Measurements from ENCODE around the gene TSPAN2. TPM values are rescaled to one million over a fixed set of nuclear protein-coding genes. Genes with fewer than 3 reads are reported as not detected.

The TSPAN2 gene
- total and polyA plus RNA-seq, 10 donors = 0.59 to 14.7 (median 4.8) TPM

DNA sequence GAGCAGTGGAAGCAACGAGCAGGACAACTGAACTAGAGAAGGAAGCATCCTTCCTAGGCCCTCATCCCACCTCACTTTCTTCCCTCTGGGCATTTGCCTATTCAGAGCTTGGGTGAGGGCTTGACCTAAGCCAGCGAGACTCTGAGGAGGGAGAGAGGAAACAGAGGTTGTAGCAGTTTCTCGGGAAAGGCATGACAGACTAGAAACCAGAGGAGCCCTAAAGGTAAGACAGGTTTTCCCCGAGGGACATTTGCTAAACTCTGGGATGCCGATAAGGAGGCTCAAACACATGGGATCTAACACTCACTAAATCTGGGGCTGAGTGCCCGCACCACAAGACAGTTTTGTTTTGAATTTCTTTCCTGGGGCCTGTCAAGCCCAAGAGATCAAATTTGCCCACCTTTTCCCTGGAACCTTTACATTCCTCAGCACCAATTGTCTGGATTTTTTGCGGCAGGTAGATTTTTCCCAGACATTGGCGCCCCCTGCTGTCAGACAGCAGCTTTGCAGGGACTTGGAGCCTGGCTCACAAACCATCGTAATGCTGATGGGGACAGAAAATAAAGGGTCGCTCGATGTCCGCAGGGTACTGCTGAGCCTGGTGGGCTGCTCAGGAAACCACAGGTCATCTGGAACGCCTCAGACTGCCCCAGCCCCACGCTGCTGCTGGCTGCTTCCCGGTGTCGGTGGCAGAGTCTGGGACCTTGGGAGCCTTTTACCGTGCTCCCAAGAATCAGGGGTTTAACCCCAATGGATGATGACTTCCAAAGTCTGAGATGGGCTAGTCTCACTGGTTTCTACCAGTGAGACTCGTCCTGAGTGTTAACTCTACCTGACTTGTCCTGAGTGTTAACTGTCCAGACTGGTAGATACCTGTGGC lies 23.4 kb upstream of the TSPAN2 start:
- Histone ChIP-seq H3K36me3 (no peaks in the 10 kb centered on the region), H3K4me1 (peaks cover 0 to 17% (median 7%) of the 10 kb centered on the region in 6 donors), H3K27me3 (replicated peaks in 1 of 7) (no peaks in the 10 kb centered on the region), H3K9me3 (peaks cover 0 to 5% (median 0%) of the 10 kb centered on the region in 8 donors), H3K4me3 (no peak overlapping the region), H3K27ac (no peak overlapping the region)
- intact Hi-C loops (cut with DNase I; ENCODE audit: low total_unique reads) = loop anchor here (5.0 kb wide), 1 partner anchor 130 kb away; no protein-coding TSS in a partner anchor
- TF ChIP-seq CTCF (IDR thresholded peaks at IDR 0.05 in 8 of 11, conservative IDR thresholded peaks at IDR 0.05 in 3 of 11) (peak; percentile 77 to 97 (median 91)), POLR2AphosphoS5 (IDR thresholded peaks at IDR 0.05) (no peak)
- 21 to 34% (median 30%) methylated on average over 17 to 18 of the region's 18 CpGs for WGBS, 5 donors
- peak; percentile 82 for DNase-seq

GRCh38 chr1:115107516-115108260 lies 18.4 kb upstream of the TSPAN2 start:
- H3K4me3 ChIP-seq = peak overlapping the region in 1 of 8 donors; percentile 4
- TF ChIP-seq POLR2A (IDR thresholded peaks at IDR 0.05) (no peak), POLR2AphosphoS5 (IDR thresholded peaks at IDR 0.05) (no peak)
- peaks cover 0 to 24% (median 7%) of the 10 kb centered on the region in 6 donors for H3K4me1 ChIP-seq
- H3K27me3 ChIP-seq (replicated peaks in 1 of 7) = no peaks in the 10 kb centered on the region
- H3K36me3 ChIP-seq = no peaks in the 10 kb centered on the region
- H3K9me3 ChIP-seq = peaks cover 0 to 5% (median 0%) of the 10 kb centered on the region in 8 donors
- no peak for DNase-seq
- H3K27ac ChIP-seq = peak overlapping the region in 6 of 8 donors; percentile 48 to 83 (median 72)
- WGBS, 5 donors = 52 to 80% (median 67%) methylated on average over 5 of the region's 5 CpGs
- intact Hi-C loops (cut with DNase I; ENCODE audit: low total_unique reads) = no loop called here

DNA sequence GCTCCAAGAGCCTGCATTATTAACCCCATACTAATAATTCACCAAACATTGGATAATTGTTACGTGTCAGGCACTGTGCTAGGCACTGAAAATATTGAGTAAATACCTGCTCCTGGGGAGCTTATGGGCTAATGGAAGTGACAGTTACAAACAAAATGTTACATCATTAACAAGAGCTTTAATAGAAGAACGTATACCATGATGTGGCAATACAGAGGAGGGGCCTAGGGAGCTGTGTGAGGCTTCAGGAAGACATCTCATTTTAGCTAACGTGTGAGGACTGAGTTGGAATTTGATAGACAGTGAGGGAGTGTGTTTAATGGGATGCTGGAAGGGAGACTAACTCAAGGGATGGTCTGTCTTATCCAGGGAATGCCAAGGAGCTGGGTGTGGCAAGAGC lies 16.5 kb upstream of the TSPAN2 start:
- WGBS, 5 donors = 46 to 79% (median 64%) methylated on average over 3 of the region's 3 CpGs
- peaks cover 0 to 5% (median 0%) of the 10 kb centered on the region in 8 donors for H3K9me3 ChIP-seq
- H3K4me3 ChIP-seq = no peak overlapping the region
- peak overlapping the region in 6 of 8 donors; percentile 22 to 83 (median 59) for H3K27ac ChIP-seq
- no peak for DNase-seq
- no peaks in the 10 kb centered on the region for H3K36me3 ChIP-seq
- H3K4me1 ChIP-seq = peaks cover 0 to 21% (median 5%) of the 10 kb centered on the region in 6 donors
- intact Hi-C loops (cut with DNase I; ENCODE audit: low total_unique reads) = no loop called here
- TF ChIP-seq CTCF (IDR thresholded peaks at IDR 0.05 in 8 of 11, conservative IDR thresholded peaks at IDR 0.05 in 3 of 11) (no peak), POLR2A (IDR thresholded peaks at IDR 0.05) (no peak), POLR2AphosphoS5 (IDR thresholded peaks at IDR 0.05) (no peak)
- H3K27me3 ChIP-seq (replicated peaks in 1 of 7) = no peaks in the 10 kb centered on the region

GRCh38 chr1:115099693-115100050 lies 10.4 kb upstream of the TSPAN2 start:
- peak overlapping the region; percentile 54 to 93 (median 88) for H3K27ac ChIP-seq
- H3K27me3 ChIP-seq (replicated peaks in 1 of 7) = no peaks in the 10 kb centered on the region
- H3K4me3 ChIP-seq = peak overlapping the region in 6 of 8 donors; percentile 2 to 61 (median 31)
- no peaks in the 10 kb centered on the region for H3K36me3 ChIP-seq
- no peaks in the 10 kb centered on the region for H3K9me3 ChIP-seq
- intact Hi-C loops (cut with DNase I; ENCODE audit: low total_unique reads) = no loop called here
- no peak for TF ChIP-seq POLR2AphosphoS5 (IDR thresholded peaks at IDR 0.05)
- TF ChIP-seq POLR2A (IDR thresholded peaks at IDR 0.05) = no peak
- no peak for TF ChIP-seq CTCF (IDR thresholded peaks at IDR 0.05 in 8 of 11, conservative IDR thresholded peaks at IDR 0.05 in 3 of 11)
- no peak for DNase-seq
- peaks cover 3 to 30% (median 15%) of the 10 kb centered on the region in 6 donors for H3K4me1 ChIP-seq
- 6 to 30% (median 24%) methylated on average over 1 of the region's 1 CpG for WGBS, 5 donors
